Endometrial microvascular endothelial cells (primary cell): ENCODE data around the gene PLXNA4. TPM values are rescaled to one million over a fixed set of nuclear protein-coding genes. Genes with fewer than 3 reads are reported as not detected.
"Not testable (repeated sequence)": the region's sequence is repeated elsewhere in the genome, so short reads cannot be mapped to it uniquely, and the experiment has no call there.

Experiments used
- in situ Hi-C: cut with HindIII; loops from 2 replicates; pipeline ENCODE4 v1.10.0; 2017; ENCODE audit warnings: low sequenced_read_pairs, low pct_unique_long_range_greater_than_20kb; ENCODE audit errors: inconsistent ontology term
- total RNA-seq: library from RNA; depleted of rRNA; stranded (reverse); fragments of >200 nt; gene quantifications from one replicate; pipeline ENCODE4 v1.2.3, GENCODE V29; 2015; ENCODE audit errors: inconsistent ontology term

Gene PLXNA4
- total RNA-seq, 1 donor from 2014 or later, result 0.19 TPM

GRCh38 chr7:132178402-132179079, 397.7 kb downstream of the PLXNA4 start:
- in situ Hi-C loops, result not testable (repeated sequence)

- in situ Hi-C loops, result no loop called here
Measured at GRCh38 chr7:132177708-132178401, 398.4 kb downstream of the PLXNA4 start.

- in situ Hi-C loops, result no loop called here
Measured at GRCh38 chr7:132176719-132177118, 399.6 kb downstream of the PLXNA4 start.

GRCh38 chr7:132171130-132171576, 405.1 kb downstream of the PLXNA4 start:
- in situ Hi-C loops, result no loop called here

- in situ Hi-C loops, result no loop called here
Measured at GRCh38 chr7:132169730-132170129, 406.5 kb downstream of the PLXNA4 start.

- in situ Hi-C loops, result no loop called here
Measured at GRCh38 chr7:132168239-132168638, 408.0 kb downstream of the PLXNA4 start.

- in situ Hi-C loops, result not testable (repeated sequence)
Measured at GRCh38 chr7:132165695-132166094, 410.6 kb downstream of the PLXNA4 start.

- in situ Hi-C loops, result no loop called here
Measured at GRCh38 chr7:132164558-132165125, 411.6 kb downstream of the PLXNA4 start.

- in situ Hi-C loops, result no loop called here
Measured at GRCh38 chr7:132162556-132163144, 413.6 kb downstream of the PLXNA4 start.

- in situ Hi-C loops, result no loop called here
Measured at GRCh38 chr7:132161976-132162375, 414.3 kb downstream of the PLXNA4 start.

- in situ Hi-C loops, result no loop called here
Measured at GRCh38 chr7:132161533-132161915, 414.7 kb downstream of the PLXNA4 start.

- in situ Hi-C loops, result no loop called here
Measured at GRCh38 chr7:132160611-132161532, 415.4 kb downstream of the PLXNA4 start.

GRCh38 chr7:132158841-132159240, 417.4 kb downstream of the PLXNA4 start:
- in situ Hi-C loops, result no loop called here

GRCh38 chr7:132158166-132158565, 418.1 kb downstream of the PLXNA4 start:
- in situ Hi-C loops, result no loop called here

- in situ Hi-C loops, result no loop called here
Measured at GRCh38 chr7:132155715-132156114, 420.6 kb downstream of the PLXNA4 start.

GRCh38 chr7:132154695-132155471, 421.4 kb downstream of the PLXNA4 start:
- in situ Hi-C loops, result no loop called here

- in situ Hi-C loops, result no loop called here
Measured at GRCh38 chr7:132154248-132154647, 422.0 kb downstream of the PLXNA4 start.
